Measurements from ENCODE around the gene GSG1L.
A peak's percentile ranks its signal among the peaks of the same experiment; 100 is the strongest.

The GSG1L gene

DNA sequence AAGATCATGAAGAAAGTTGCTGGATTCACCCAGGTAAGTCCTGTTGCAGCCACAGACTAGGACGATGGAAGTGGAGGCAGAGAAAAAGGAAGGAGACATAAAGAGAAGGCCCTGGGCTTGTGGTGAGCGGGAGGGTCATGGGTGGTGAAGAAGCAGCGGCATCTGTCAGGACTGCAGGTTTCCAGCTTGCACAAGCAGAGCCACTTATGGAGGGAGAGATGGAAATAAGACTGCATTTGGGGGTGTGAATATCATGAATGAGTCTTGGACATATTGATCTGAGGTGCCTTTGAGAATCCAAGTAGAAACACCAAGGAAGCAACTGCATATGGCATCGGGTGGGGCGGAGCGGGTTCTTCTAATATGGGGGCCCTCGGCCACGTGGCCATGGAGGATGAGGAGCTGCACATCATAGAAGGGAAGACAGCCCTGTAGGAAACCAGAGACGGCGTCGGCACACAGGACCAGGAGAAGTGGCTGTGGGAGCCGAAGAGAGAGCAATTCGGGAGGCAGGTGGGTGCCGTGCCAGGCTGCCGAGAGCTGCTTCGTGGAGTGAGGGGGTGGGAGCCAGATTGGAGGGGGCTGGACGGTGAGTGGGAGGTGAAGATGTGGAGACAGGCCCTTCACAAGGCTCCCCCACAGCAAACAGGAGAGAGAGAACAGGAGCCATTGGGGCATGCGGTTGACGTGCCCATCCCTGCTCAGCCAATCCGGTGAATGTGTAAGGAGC is 243.5 kb downstream of the GSG1L start:
- H3K4me3 ChIP-seq (ENCODE audit: low read depth, low read length): no peak overlapping the region
- no peaks in the 10 kb centered on the region for H3K9me3 ChIP-seq (ENCODE audit: control insufficient read depth, insufficient read depth, low read length)
- H3K9ac ChIP-seq (ENCODE audit: low read depth, low read length): no peak overlapping the region
- H3K27ac ChIP-seq (ENCODE audit: low read depth, low read length): no peak overlapping the region
- H3K27me3 ChIP-seq (ENCODE audit: control insufficient read depth, insufficient read depth, low read length): no peaks in the 10 kb centered on the region
- no peaks in the 10 kb centered on the region for H3K36me3 ChIP-seq (ENCODE audit: control insufficient read depth, insufficient read depth, low read length)
- no peaks in the 10 kb centered on the region for H3K4me1 ChIP-seq (ENCODE audit: control insufficient read depth, insufficient read depth, low read length)

GRCh38 chr16:27819356-27819755 is 244.2 kb downstream of the GSG1L start:
- Histone ChIP-seq H3K27ac (ENCODE audit: low read depth, low read length) (no peak overlapping the region), H3K27me3 (ENCODE audit: control insufficient read depth, insufficient read depth, low read length) (no peaks in the 10 kb centered on the region), H3K9ac (ENCODE audit: low read depth, low read length) (no peak overlapping the region), H3K4me1 (ENCODE audit: control insufficient read depth, insufficient read depth, low read length) (no peaks in the 10 kb centered on the region), H3K36me3 (ENCODE audit: control insufficient read depth, insufficient read depth, low read length) (no peaks in the 10 kb centered on the region), H3K4me3 (ENCODE audit: low read depth, low read length) (no peak overlapping the region), H3K9me3 (ENCODE audit: control insufficient read depth, insufficient read depth, low read length) (no peaks in the 10 kb centered on the region)

DNA sequence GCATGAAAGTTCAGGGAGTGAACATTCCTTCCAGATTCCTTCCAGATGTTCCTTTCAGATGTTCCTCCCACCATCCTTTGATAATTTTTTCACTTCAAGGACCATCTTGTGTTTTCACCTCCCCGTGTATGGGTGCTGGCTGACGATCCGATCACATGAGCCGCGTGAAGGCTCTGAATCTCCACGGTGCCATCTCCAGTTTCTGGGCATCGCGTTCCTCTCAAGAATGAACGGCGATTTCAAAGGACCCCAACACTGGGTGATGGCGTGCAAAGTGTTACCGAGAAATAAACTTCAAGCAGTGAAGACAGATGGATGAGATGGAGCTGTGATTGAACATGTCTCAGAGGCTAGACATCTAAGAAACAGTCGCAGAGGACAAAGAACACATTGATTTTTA is 245.3 kb downstream of the GSG1L start:
- Histone ChIP-seq H3K9me3 (ENCODE audit: control insufficient read depth, insufficient read depth, low read length) (no peaks in the 10 kb centered on the region), H3K9ac (ENCODE audit: low read depth, low read length) (no peak overlapping the region), H3K4me3 (ENCODE audit: low read depth, low read length) (no peak overlapping the region), H3K27me3 (ENCODE audit: control insufficient read depth, insufficient read depth, low read length) (no peaks in the 10 kb centered on the region), H3K4me1 (ENCODE audit: control insufficient read depth, insufficient read depth, low read length) (no peaks in the 10 kb centered on the region), H3K36me3 (ENCODE audit: control insufficient read depth, insufficient read depth, low read length) (no peaks in the 10 kb centered on the region), H3K27ac (ENCODE audit: low read depth, low read length) (no peak overlapping the region)

- Histone ChIP-seq H3K27me3 (ENCODE audit: control insufficient read depth, insufficient read depth, low read length) (no peaks in the 10 kb centered on the region), H3K36me3 (ENCODE audit: control insufficient read depth, insufficient read depth, low read length) (no peaks in the 10 kb centered on the region), H3K9ac (ENCODE audit: low read depth, low read length) (no peak overlapping the region), H3K4me3 (ENCODE audit: low read depth, low read length) (no peak overlapping the region), H3K9me3 (ENCODE audit: control insufficient read depth, insufficient read depth, low read length) (no peaks in the 10 kb centered on the region), H3K27ac (ENCODE audit: low read depth, low read length) (no peak overlapping the region), H3K4me1 (ENCODE audit: control insufficient read depth, insufficient read depth, low read length) (no peaks in the 10 kb centered on the region)
Measured at GRCh38 chr16:27817038-27817437, 246.5 kb downstream of the GSG1L start.

DNA sequence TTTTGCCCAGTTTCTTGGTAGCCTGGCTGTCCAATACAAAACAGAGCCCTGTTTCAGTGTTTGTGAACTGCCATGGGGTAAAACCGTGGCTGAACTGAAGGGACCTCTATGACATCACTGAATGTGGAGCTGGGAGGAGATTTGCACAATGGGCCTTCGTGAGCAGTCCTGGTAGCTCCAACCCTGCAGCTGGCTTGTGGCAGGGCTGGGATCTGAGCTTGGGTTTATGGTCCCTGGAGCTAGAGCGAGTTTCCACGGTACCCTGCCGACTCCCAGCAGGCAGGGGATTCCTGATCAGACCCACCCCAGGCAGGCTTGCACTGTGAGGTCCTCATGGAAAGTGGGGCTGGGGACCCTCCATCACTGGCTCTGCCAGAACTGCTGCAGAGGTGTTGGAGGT is 247.0 kb downstream of the GSG1L start:
- no peak overlapping the region for H3K4me3 ChIP-seq (ENCODE audit: low read depth, low read length)
- H3K9me3 ChIP-seq (ENCODE audit: control insufficient read depth, insufficient read depth, low read length): no peaks in the 10 kb centered on the region
- H3K27me3 ChIP-seq (ENCODE audit: control insufficient read depth, insufficient read depth, low read length): no peaks in the 10 kb centered on the region
- H3K4me1 ChIP-seq (ENCODE audit: control insufficient read depth, insufficient read depth, low read length): no peaks in the 10 kb centered on the region
- H3K9ac ChIP-seq (ENCODE audit: low read depth, low read length): no peak overlapping the region
- no peak overlapping the region for H3K27ac ChIP-seq (ENCODE audit: low read depth, low read length)
- H3K36me3 ChIP-seq (ENCODE audit: control insufficient read depth, insufficient read depth, low read length): no peaks in the 10 kb centered on the region

DNA sequence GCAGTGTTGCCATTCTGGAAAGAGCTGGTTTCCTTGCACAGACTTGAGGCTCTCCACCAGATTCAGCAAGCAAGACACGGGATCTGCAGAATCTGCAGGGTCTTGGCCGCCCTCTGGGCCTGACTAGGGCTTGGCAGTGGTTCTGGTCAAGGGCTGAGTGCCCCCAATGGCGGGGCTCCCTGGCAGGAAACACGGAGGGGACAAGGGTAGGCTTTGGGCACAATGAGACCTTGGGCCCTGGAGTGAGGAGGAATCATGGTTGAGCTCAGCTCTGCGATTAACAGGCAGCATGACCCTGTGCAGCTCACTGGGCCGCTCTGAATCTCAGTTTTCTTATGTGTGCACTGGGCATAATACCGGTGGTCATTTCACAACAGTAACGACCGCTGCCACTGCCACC is 249.9 kb downstream of the GSG1L start:
- H3K36me3 ChIP-seq (ENCODE audit: control insufficient read depth, insufficient read depth, low read length): no peaks in the 10 kb centered on the region
- no peak overlapping the region for H3K9ac ChIP-seq (ENCODE audit: low read depth, low read length)
- no peaks in the 10 kb centered on the region for H3K4me1 ChIP-seq (ENCODE audit: control insufficient read depth, insufficient read depth, low read length)
- H3K27ac ChIP-seq (ENCODE audit: low read depth, low read length): no peak overlapping the region
- no peaks in the 10 kb centered on the region for H3K9me3 ChIP-seq (ENCODE audit: control insufficient read depth, insufficient read depth, low read length)
- H3K27me3 ChIP-seq (ENCODE audit: control insufficient read depth, insufficient read depth, low read length): no peaks in the 10 kb centered on the region
- H3K4me3 ChIP-seq (ENCODE audit: low read depth, low read length): no peak overlapping the region

DNA sequence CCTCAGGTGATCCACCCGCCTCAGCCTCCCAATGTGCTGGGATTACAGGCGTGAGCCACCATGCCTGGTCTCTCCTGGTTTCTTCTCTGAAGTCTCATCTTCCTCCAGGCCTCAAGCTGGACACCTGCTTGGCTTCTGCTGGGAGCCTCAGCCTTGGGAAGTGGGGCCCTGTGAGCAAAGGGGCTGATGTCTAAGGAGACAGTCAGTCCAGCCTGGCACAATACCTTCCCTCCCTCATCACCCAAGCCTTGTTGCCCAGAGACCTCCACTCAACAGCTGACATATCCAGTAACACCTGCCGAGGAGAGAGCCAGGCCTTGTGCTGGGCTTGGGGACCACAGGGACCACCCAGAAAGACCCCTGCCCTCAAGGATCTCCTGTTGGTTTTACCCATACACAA is 251.6 kb downstream of the GSG1L start:
- no peaks in the 10 kb centered on the region for H3K27me3 ChIP-seq (ENCODE audit: control insufficient read depth, insufficient read depth, low read length)

DNA sequence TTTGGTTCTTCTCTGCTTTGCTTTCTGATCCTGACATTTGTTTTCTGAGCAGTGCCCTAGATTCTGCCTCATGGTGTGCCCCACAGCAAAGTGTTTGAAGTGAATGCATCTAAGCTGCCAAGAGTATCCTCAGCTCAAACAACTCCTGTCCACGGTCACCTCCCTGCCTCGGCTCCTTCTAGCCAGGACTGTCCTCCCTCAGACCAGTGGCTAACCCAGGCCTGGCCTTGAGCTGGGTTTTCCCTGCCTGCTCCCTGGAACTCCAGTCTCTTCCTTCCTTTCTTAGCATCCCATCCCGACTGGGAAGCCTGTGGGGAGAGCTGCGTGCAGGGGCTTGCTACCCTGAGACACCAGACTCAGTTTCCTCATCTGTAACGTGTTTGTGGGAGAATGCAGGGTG is 256.5 kb downstream of the GSG1L start:
- no peaks in the 10 kb centered on the region for H3K27me3 ChIP-seq (ENCODE audit: control insufficient read depth, insufficient read depth, low read length)
- no peaks in the 10 kb centered on the region for H3K9me3 ChIP-seq (ENCODE audit: control insufficient read depth, insufficient read depth, low read length)
- peaks cover 2% of the 10 kb centered on the region; the same call in 1 of the 2 replicates for H3K4me1 ChIP-seq (ENCODE audit: control insufficient read depth, insufficient read depth, low read length)
- no peak overlapping the region for H3K4me3 ChIP-seq (ENCODE audit: low read depth, low read length)
- H3K36me3 ChIP-seq (ENCODE audit: control insufficient read depth, insufficient read depth, low read length): no peaks in the 10 kb centered on the region
- H3K9ac ChIP-seq (ENCODE audit: low read depth, low read length): no peak overlapping the region
- H3K27ac ChIP-seq (ENCODE audit: low read depth, low read length): no peak overlapping the region

More for the DNA sequence above, 251.6 kb downstream of the GSG1L start:
- Histone ChIP-seq H3K9ac (ENCODE audit: low read depth, low read length) (no peak overlapping the region), H3K9me3 (ENCODE audit: control insufficient read depth, insufficient read depth, low read length) (no peaks in the 10 kb centered on the region), H3K36me3 (ENCODE audit: control insufficient read depth, insufficient read depth, low read length) (no peaks in the 10 kb centered on the region), H3K27ac (ENCODE audit: low read depth, low read length) (no peak overlapping the region), H3K4me1 (ENCODE audit: control insufficient read depth, insufficient read depth, low read length) (no peaks in the 10 kb centered on the region), H3K4me3 (ENCODE audit: low read depth, low read length) (no peak overlapping the region)

DNA sequence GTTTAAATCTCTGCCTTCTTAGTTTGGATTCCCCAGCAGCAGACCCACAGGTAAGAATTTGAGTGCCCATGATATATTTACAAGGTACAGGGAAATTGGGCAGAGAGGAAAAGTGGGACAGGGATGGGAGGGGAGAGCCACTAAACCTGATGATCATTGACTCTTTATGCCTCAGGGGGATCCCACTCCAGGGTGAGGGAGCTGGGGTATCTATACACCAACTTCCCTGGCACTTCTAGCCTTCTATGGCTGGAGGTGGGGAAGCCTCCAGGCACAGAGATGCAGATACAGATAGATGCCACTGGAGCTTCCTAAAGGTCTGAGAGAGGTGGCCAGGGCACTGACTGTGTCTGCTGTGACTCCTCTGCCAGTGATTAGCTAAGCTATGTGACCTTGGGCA is 257.1 kb downstream of the GSG1L start:
- no peak overlapping the region for H3K9ac ChIP-seq (ENCODE audit: low read depth, low read length)
- peaks cover 2% of the 10 kb centered on the region; the same call in 1 of the 2 replicates for H3K4me1 ChIP-seq (ENCODE audit: control insufficient read depth, insufficient read depth, low read length)
- H3K27me3 ChIP-seq (ENCODE audit: control insufficient read depth, insufficient read depth, low read length): no peaks in the 10 kb centered on the region

GRCh38 chr16:27805828-27806351 is 257.6 kb downstream of the GSG1L start:
- Histone ChIP-seq H3K27ac (ENCODE audit: low read depth, low read length) (no peak overlapping the region), H3K27me3 (ENCODE audit: control insufficient read depth, insufficient read depth, low read length) (no peaks in the 10 kb centered on the region), H3K9ac (ENCODE audit: low read depth, low read length) (no peak overlapping the region), H3K4me1 (ENCODE audit: control insufficient read depth, insufficient read depth, low read length) (peaks cover 2% of the 10 kb centered on the region; the same call in 1 of the 2 replicates), H3K4me3 (ENCODE audit: low read depth, low read length) (no peak overlapping the region), H3K9me3 (ENCODE audit: control insufficient read depth, insufficient read depth, low read length) (no peaks in the 10 kb centered on the region), H3K36me3 (ENCODE audit: control insufficient read depth, insufficient read depth, low read length) (no peaks in the 10 kb centered on the region)

More for the DNA sequence above, 257.1 kb downstream of the GSG1L start:
- H3K27ac ChIP-seq (ENCODE audit: low read depth, low read length): no peak overlapping the region
- no peak overlapping the region for H3K4me3 ChIP-seq (ENCODE audit: low read depth, low read length)
- H3K9me3 ChIP-seq (ENCODE audit: control insufficient read depth, insufficient read depth, low read length): no peaks in the 10 kb centered on the region
- no peaks in the 10 kb centered on the region for H3K36me3 ChIP-seq (ENCODE audit: control insufficient read depth, insufficient read depth, low read length)

DNA sequence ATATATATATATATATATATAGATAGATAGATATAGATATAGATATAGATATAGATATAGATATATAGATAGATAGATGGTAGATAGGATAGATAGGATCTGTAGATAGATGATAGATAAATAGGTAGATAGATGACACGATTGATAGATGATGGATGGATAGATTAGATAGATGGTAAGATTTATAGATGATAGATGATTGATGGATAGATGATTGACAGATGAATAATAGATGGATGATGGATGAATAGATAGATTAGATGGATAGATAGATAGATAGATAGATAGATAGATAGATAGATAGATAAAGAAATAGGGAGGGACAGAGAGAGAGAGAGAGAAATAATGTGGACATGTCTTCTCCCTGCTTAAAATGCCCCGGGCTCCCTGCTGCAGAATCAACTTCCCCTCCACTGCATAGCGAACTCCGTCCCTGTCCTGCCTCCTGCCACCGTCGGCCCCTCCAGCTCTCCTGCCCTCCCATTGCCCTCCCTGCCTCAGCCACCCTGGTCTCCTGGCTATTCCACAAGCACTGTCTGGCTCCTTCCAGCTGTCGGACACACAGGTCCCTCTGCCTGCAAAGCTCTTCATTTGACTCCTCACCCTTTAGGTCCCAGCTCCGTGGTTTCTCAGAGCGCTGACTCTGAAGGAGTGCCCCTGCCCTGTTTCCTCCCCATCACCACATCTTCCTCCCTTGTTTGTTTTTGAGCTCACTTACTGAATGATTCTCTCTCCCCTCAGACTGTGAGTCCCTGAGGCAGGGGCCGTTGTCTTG is 259.6 kb downstream of the GSG1L start:
- Histone ChIP-seq H3K9me3 (ENCODE audit: control insufficient read depth, insufficient read depth, low read length) (no peaks in the 10 kb centered on the region), H3K36me3 (ENCODE audit: control insufficient read depth, insufficient read depth, low read length) (no peaks in the 10 kb centered on the region), H3K9ac (ENCODE audit: low read depth, low read length) (no peak overlapping the region), H3K4me1 (ENCODE audit: control insufficient read depth, insufficient read depth, low read length) (peaks cover 2% of the 10 kb centered on the region; the same call in 1 of the 2 replicates), H3K4me3 (ENCODE audit: low read depth, low read length) (peak overlapping the region; percentile 38; the same call in 1 of the 2 replicates), H3K27me3 (ENCODE audit: control insufficient read depth, insufficient read depth, low read length) (no peaks in the 10 kb centered on the region), H3K27ac (ENCODE audit: low read depth, low read length) (no peak overlapping the region)

Measured in HUES48 (cell line).